HG03064 (cell line): ENCODE results near the gene NFE2.

Experiments used
- ATAC-seq: cut with Tn5 transposase; IDR thresholded peaks from one replicate; pipeline ENCODE4 v1.9.1; 2021; ENCODE audit warnings: low read depth; ENCODE audit not compliant: unreplicated experiment

NFE2 gene

GRCh38 chr12:54306925-54307741, 6.3 kb upstream of the NFE2 start:
- ATAC-seq = no peak

- no peak for ATAC-seq
These were observed 3.5 kb upstream of the NFE2 start for GRCh38 chr12:54304187-54304810.

- no peak for ATAC-seq
These were observed 2.8 kb upstream of the NFE2 start for GRCh38 chr12:54303640-54304039.

- ATAC-seq = no peak
These were observed 723 bp upstream of the NFE2 start for GRCh38 chr12:54301428-54302048.

- ATAC-seq = no peak
These were observed 537 bp downstream of the NFE2 start for GRCh38 chr12:54300225-54300731.

GRCh38 chr12:54299515-54300224, 1.1 kb downstream of the NFE2 start:
- ATAC-seq = no peak

- no peak for ATAC-seq
These were observed 1.9 kb downstream of the NFE2 start for GRCh38 chr12:54298904-54299303.

GRCh38 chr12:54296393-54297099, 4.3 kb downstream of the NFE2 start:
- no peak for ATAC-seq

- ATAC-seq = no peak
These were observed 5.8 kb downstream of the NFE2 start for GRCh38 chr12:54294953-54295566.

- ATAC-seq = no peak
These were observed 6.5 kb downstream of the NFE2 start for GRCh38 chr12:54294152-54294952.

GRCh38 chr12:54292931-54293241, 7.9 kb downstream of the NFE2 start:
- ATAC-seq = no peak

GRCh38 chr12:54292083-54292930, 8.5 kb downstream of the NFE2 start:
- no peak for ATAC-seq

- ATAC-seq = no peak
These were observed 13.3 kb downstream of the NFE2 start for GRCh38 chr12:54287261-54288157.

GRCh38 chr12:54286042-54287030, 14.5 kb downstream of the NFE2 start:
- no peak for ATAC-seq

GRCh38 chr12:54285150-54286041, 15.4 kb downstream of the NFE2 start:
- ATAC-seq = no peak
